Amniotic stem cell (primary cell): ENCODE data around the gene KLHL3.
"Not testable (repeated sequence)": the region's sequence is repeated elsewhere in the genome, so short reads cannot be mapped to it uniquely, and the experiment has no call there.

ENCODE experiments used
- DNase-seq: peaks from one replicate; lab custom pipeline; 2025; lab: John Stamatoyannopoulos, UW

Gene KLHL3

GRCh38 chr5:137666901-137667300 lies 69.0 kb downstream of the KLHL3 start:
- DNase-seq, result no peak

GRCh38 chr5:137666461-137666850 lies 69.4 kb downstream of the KLHL3 start:
- DNase-seq, result no peak

- no peak for DNase-seq
Observed at GRCh38 chr5:137665678-137666460, 70.0 kb downstream of the KLHL3 start.

GRCh38 chr5:137660349-137660817 lies 75.5 kb downstream of the KLHL3 start:
- peak; percentile 41 for DNase-seq

GRCh38 chr5:137659209-137659608 lies 76.7 kb downstream of the KLHL3 start:
- no peak for DNase-seq

- DNase-seq, result no peak
Observed at GRCh38 chr5:137658324-137658723, 77.6 kb downstream of the KLHL3 start.

GRCh38 chr5:137657073-137657472 lies 78.8 kb downstream of the KLHL3 start:
- no peak for DNase-seq

- no peak for DNase-seq
Observed at GRCh38 chr5:137656558-137656957, 79.3 kb downstream of the KLHL3 start.

GRCh38 chr5:137651022-137651421 lies 84.9 kb downstream of the KLHL3 start:
- no peak for DNase-seq

- DNase-seq, result no peak
Observed at GRCh38 chr5:137649228-137649935, 86.5 kb downstream of the KLHL3 start.

GRCh38 chr5:137648361-137648760 lies 87.5 kb downstream of the KLHL3 start:
- DNase-seq, result no peak

GRCh38 chr5:137647401-137647800 lies 88.5 kb downstream of the KLHL3 start:
- DNase-seq, result no peak

GRCh38 chr5:137646761-137647160 lies 89.1 kb downstream of the KLHL3 start:
- no peak for DNase-seq

GRCh38 chr5:137643081-137643480 lies 92.8 kb downstream of the KLHL3 start:
- DNase-seq, result not testable (repeated sequence)

- no peak for DNase-seq
Observed at GRCh38 chr5:137642091-137642490, 93.8 kb downstream of the KLHL3 start.

- no peak for DNase-seq
Observed at GRCh38 chr5:137641148-137641547, 94.7 kb downstream of the KLHL3 start.

- DNase-seq, result no peak
Observed at GRCh38 chr5:137639645-137640044, 96.2 kb downstream of the KLHL3 start.

GRCh38 chr5:137638841-137639240 lies 97.0 kb downstream of the KLHL3 start:
- DNase-seq, result no peak

- DNase-seq, result no peak
Observed at GRCh38 chr5:137636830-137637714, 98.8 kb downstream of the KLHL3 start.

- DNase-seq, result no peak
Observed at GRCh38 chr5:137636099-137636498, 99.8 kb downstream of the KLHL3 start.

GRCh38 chr5:137635521-137635921 lies 100.4 kb downstream of the KLHL3 start:
- no peak for DNase-seq

- no peak for DNase-seq
Observed at GRCh38 chr5:137633896-137634295, 102.0 kb downstream of the KLHL3 start.
